ENCODE measurements around the gene DNAH1. TPM values are rescaled to one million over a fixed set of nuclear protein-coding genes. Genes with fewer than 3 reads are reported as not detected.

Gene DNAH1
- total and polyA plus RNA-seq, 2 of the 4 experiments (the other 2 are of a cell fraction): 2.0 to 4.0 TPM

DNA sequence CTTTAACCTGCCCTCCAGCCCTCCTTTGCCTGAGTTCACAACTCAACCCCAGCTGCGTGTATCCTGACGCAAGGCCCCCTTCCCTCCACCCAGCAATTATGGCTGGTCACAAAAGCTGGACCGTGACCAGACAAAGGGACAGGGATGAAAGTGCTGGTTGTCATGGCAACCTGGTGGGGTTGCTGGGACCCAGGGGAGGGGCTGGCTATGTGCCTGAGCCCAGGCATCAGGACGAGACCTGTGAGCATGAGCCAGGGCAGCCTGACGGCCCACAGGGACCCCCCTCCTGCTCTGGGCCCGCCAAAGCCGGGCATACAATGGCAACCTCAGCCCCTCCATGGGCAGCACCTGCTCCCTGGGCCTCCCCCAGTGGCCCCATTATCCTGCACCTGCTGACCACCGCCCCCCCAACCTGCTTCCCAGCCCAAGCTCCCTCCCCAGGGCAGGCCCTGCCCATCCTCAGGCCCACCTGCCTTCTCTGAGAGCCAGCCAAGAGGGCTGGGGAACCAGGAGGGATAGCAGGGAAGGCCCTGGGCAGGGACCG, 4.5 kb upstream of the DNAH1 start:
- no TSS peak for BruUV-seq (replicated peaks)
- H4K8ac ChIP-seq (ENCODE audit: low read depth in 2 of 2, low read length in 2 of 2): no peak overlapping the region
- H3K18ac ChIP-seq (ENCODE audit: low read depth, low read length): no peak overlapping the region
- H2AK5ac ChIP-seq (ENCODE audit: low read depth, low read length): no peak overlapping the region
- no peak overlapping the region for H3K23ac ChIP-seq (ENCODE audit: low read depth, low read length)
- H2BK5ac ChIP-seq (ENCODE audit: low read depth, low read length, poor library complexity, severe bottlenecking): no peak overlapping the region
- ChIA-PET CTCF (no interaction called here), POLR2A (ENCODE audit: unreplicated experiment) (no interaction called here)
- H2BK15ac ChIP-seq (ENCODE audit: low read depth, low read length): no peak overlapping the region
- TF ChIP-seq RAD21 (IDR thresholded peaks at IDR 0.05; ENCODE audit: low read length) (no peak), SMC3 (IDR thresholded peaks at IDR 0.05; ENCODE audit: low read depth, low read length) (no peak), RCOR1 (IDR thresholded peaks at IDR 0.05; ENCODE audit: insufficient replicate concordance, low read length) (no peak), MAZ (IDR thresholded peaks at IDR 0.05; ENCODE audit: borderline replicate concordance, low read depth, low read length) (no peak), CEBPB (IDR thresholded peaks at IDR 0.05; ENCODE audit: low read depth, low read length) (no peak), NFE2L2 (IDR thresholded peaks at IDR 0.05; ENCODE audit: low read depth, low read length) (no peak), FOS (IDR thresholded peaks at IDR 0.05; ENCODE audit: low read depth, low read length) (no peak), MAFK (IDR thresholded peaks at IDR 0.05; ENCODE audit: low read depth, low read length) (no peak), POLR2A (IDR thresholded peaks at IDR 0.05; ENCODE audit: low read depth, low read length) (no peak), BHLHE40 (IDR thresholded peaks at IDR 0.05; ENCODE audit: low read depth, low read length) (no peak), CHD1 (IDR thresholded peaks at IDR 0.05; ENCODE audit: low read depth, low read length) (no peak), MXI1 (IDR thresholded peaks at IDR 0.05; ENCODE audit: borderline replicate concordance, low read depth, low read length) (no peak), RFX5 (IDR thresholded peaks at IDR 0.05; ENCODE audit: low read depth, low read length) (no peak)
- TF ChIP-seq, protein P1, sequence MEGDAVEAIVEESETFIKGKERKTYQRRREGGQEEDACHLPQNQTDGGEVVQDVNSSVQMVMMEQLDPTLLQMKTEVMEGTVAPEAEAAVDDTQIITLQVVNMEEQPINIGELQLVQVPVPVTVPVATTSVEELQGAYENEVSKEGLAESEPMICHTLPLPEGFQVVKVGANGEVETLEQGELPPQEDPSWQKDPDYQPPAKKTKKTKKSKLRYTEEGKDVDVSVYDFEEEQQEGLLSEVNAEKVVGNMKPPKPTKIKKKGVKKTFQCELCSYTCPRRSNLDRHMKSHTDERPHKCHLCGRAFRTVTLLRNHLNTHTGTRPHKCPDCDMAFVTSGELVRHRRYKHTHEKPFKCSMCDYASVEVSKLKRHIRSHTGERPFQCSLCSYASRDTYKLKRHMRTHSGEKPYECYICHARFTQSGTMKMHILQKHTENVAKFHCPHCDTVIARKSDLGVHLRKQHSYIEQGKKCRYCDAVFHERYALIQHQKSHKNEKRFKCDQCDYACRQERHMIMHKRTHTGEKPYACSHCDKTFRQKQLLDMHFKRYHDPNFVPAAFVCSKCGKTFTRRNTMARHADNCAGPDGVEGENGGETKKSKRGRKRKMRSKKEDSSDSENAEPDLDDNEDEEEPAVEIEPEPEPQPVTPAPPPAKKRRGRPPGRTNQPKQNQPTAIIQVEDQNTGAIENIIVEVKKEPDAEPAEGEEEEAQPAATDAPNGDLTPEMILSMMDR (conservative IDR thresholded peaks at IDR 0.05; ENCODE audit: low read depth, low read length): no peak
- TF ChIP-seq, protein P2, sequence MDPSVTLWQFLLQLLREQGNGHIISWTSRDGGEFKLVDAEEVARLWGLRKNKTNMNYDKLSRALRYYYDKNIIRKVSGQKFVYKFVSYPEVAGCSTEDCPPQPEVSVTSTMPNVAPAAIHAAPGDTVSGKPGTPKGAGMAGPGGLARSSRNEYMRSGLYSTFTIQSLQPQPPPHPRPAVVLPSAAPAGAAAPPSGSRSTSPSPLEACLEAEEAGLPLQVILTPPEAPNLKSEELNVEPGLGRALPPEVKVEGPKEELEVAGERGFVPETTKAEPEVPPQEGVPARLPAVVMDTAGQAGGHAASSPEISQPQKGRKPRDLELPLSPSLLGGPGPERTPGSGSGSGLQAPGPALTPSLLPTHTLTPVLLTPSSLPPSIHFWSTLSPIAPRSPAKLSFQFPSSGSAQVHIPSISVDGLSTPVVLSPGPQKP (IDR thresholded peaks at IDR 0.05; ENCODE audit: borderline replicate concordance, low read depth, low read length): no peak
- TF ChIP-seq, protein P3, sequence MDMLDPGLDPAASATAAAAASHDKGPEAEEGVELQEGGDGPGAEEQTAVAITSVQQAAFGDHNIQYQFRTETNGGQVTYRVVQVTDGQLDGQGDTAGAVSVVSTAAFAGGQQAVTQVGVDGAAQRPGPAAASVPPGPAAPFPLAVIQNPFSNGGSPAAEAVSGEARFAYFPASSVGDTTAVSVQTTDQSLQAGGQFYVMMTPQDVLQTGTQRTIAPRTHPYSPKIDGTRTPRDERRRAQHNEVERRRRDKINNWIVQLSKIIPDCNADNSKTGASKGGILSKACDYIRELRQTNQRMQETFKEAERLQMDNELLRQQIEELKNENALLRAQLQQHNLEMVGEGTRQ (IDR thresholded peaks at IDR 0.05; ENCODE audit: low read depth, low read length): no peak
- H3K56ac ChIP-seq (ENCODE audit: extremely low read depth, insufficient read depth, low read length): no peak overlapping the region
- H3K4me3 ChIP-seq (ENCODE audit: insufficient read depth, low read depth, low read length): no peak overlapping the region
- no peaks in the 10 kb centered on the region for H3K27me3 ChIP-seq (ENCODE audit: control insufficient read depth, insufficient read depth, low read length)
- H3K4ac ChIP-seq (ENCODE audit: low read depth, low read length): no peak overlapping the region
- peaks cover 12% of the 10 kb centered on the region for H3K4me1 ChIP-seq (ENCODE audit: control insufficient read depth, insufficient read depth, low read length)
- no peaks in the 10 kb centered on the region for H3K9me3 ChIP-seq (ENCODE audit: control insufficient read depth, insufficient read depth, low read length)
- in situ Hi-C loops (cut with MboI; ENCODE audit: low sequenced_read_pairs): no loop called here
- H2AK9ac ChIP-seq (replicated peaks; ENCODE audit: low read depth, low read length, poor library complexity): no peak overlapping the region
- no peak overlapping the region for H3K14ac ChIP-seq (replicated peaks; ENCODE audit: low read depth, low read length)
- no peak overlapping the region for H4K5ac ChIP-seq (ENCODE audit: low read depth, low read length)
- intact Hi-C loops (cut with micrococcal nuclease): no loop called here
- H3K9me1 ChIP-seq (ENCODE audit: insufficient read depth, low read length): peaks cover 7% of the 10 kb centered on the region
- H3K27ac ChIP-seq (ENCODE audit: insufficient read depth, low read length): no peak overlapping the region
- H3K4me2 ChIP-seq (ENCODE audit: low read depth, low read length): no peak overlapping the region
- H3K79me1 ChIP-seq (ENCODE audit: low read depth in 1 of 2, low read length in 2 of 2): no peaks in the 10 kb centered on the region
- no peak for DNase-seq
- no peak overlapping the region for H2BK20ac ChIP-seq (ENCODE audit: low read depth, low read length)
- no peak overlapping the region for H3K9ac ChIP-seq (ENCODE audit: low read depth, low read length)
- no peaks in the 10 kb centered on the region; the same call in 1 of the 2 replicates for H4K20me1 ChIP-seq (ENCODE audit: insufficient read depth, low read length)
- peaks cover 3% of the 10 kb centered on the region; the same call in 1 of the 2 replicates for H3K36me3 ChIP-seq (ENCODE audit: control insufficient read depth, insufficient read depth, low read length)
- no peak overlapping the region for H2BK120ac ChIP-seq (ENCODE audit: low read depth, low read length)
- no peak for ATAC-seq (ENCODE audit: low read depth)
- 72% methylated on average over 4 of the region's 9 CpGs; no CpG with 5 or more reads in 1 of the 2 experiments for WGBS, 2 experiments (ENCODE audit: extremely low coverage in 2 of 2, insufficient read length in 1 of 2)
- no peak overlapping the region for H4K91ac ChIP-seq (ENCODE audit: insufficient read depth, low read depth, low read length)
- dilution Hi-C loops (cut with HindIII; ENCODE audit: low sequenced_read_pairs, unreplicated experiment): no loop called here
- H2AFZ ChIP-seq (replicated peaks; ENCODE audit: low read length, poor library complexity): no peak overlapping the region
